IMR-90 (cell line): ENCODE measurements around the gene ISLR2. TPM values are rescaled to one million over a fixed set of nuclear protein-coding genes. Genes with fewer than 3 reads are reported as not detected.
A peak's percentile ranks its signal among the peaks of the same experiment; 100 is the strongest.

Experiments
- ATAC-seq: fragments of 200-7000 bp; cut with Tn5 transposase; 2 replicates; pipeline ENCODE4 v1.9.1; 2020; ENCODE audit warnings: low read depth, mild to moderate bottlenecking, moderate library complexity
- BruUV-seq: library from RNA; stranded (reverse); fragments of 400-500 nt; replicated peaks from 2 replicates; lab custom pipeline; 2021; lab: Mats Ljungman, UMichigan
- CTCF ChIA-PET: fragments of 300-600 bp; formaldehyde crosslinking; extraction: SDS; loops from one replicate; lab custom pipeline; 2021; ENCODE audit warnings: antibody characterized with exemption; lab: Yijun Ruan, JAX
- POLR2A ChIA-PET: fragments of 300-600 bp; sonication (Branson Sonifier 250); formaldehyde crosslinking; loops from one replicate; lab custom pipeline; 2022; ENCODE audit warnings: antibody characterized with exemption; ENCODE audit not compliant: unreplicated experiment; lab: Charles Lee
- DNase-seq: peaks from one replicate; pipeline ENCODE4 v3.0.0; 2013
- H2AFZ ChIP-seq: replicated peaks from 2 replicates; pipeline ENCODE3; 2013; ENCODE audit warnings: low read length, mild to moderate bottlenecking; ENCODE audit not compliant: poor library complexity
- H2AK5ac ChIP-seq: 2 replicates; pipeline ENCODE4 v1.6.1; 2013; ENCODE audit warnings: low read depth, low read length, inconsistent platforms
- H2AK9ac ChIP-seq: replicated peaks from 2 replicates; pipeline ENCODE3; 2013; ENCODE audit warnings: mild to moderate bottlenecking, low read depth, low read length, moderate library complexity; ENCODE audit not compliant: poor library complexity
- H2BK120ac ChIP-seq: 2 replicates; pipeline ENCODE4 v1.6.1; 2013; ENCODE audit warnings: low read depth, low read length, inconsistent platforms
- H2BK15ac ChIP-seq: 3 replicates; pipeline ENCODE4 v1.6.1; 2013; ENCODE audit warnings: low read depth, low read length, inconsistent platforms
- H2BK20ac ChIP-seq: 2 replicates; pipeline ENCODE4 v1.6.1; 2013; ENCODE audit warnings: low read depth, mild to moderate bottlenecking, inconsistent platforms, low read length, moderate library complexity
- H2BK5ac ChIP-seq: 2 replicates; pipeline ENCODE4 v1.6.1; 2013; ENCODE audit warnings: mild to moderate bottlenecking, low read depth, low read length, inconsistent platforms; ENCODE audit not compliant: poor library complexity, severe bottlenecking
- H3K14ac ChIP-seq: replicated peaks from 2 replicates; pipeline ENCODE4 v1.6.1; 2013; ENCODE audit warnings: low read depth, low read length, inconsistent platforms
- H3K18ac ChIP-seq: 2 replicates; pipeline ENCODE4 v1.6.1; 2013; ENCODE audit warnings: low read depth, low read length, control low read depth
- H3K23ac ChIP-seq: 2 replicates; pipeline ENCODE4 v1.6.1; 2013; ENCODE audit warnings: low read depth, low read length, inconsistent platforms
- H3K27ac ChIP-seq: 2 replicates; pipeline ENCODE4 v1.5.1; 2013; ENCODE audit warnings: mild to moderate bottlenecking, control low read depth, low read length; ENCODE audit not compliant: insufficient read depth
- H3K27me3 ChIP-seq: 2 replicates; pipeline ENCODE4 v1.6.1; 2013; ENCODE audit warnings: low read length; ENCODE audit not compliant: control insufficient read depth, insufficient read depth
- H3K36me3 ChIP-seq: 2 replicates; pipeline ENCODE4 v1.6.1; 2013; ENCODE audit warnings: low read length, mixed read lengths; ENCODE audit not compliant: control insufficient read depth, insufficient read depth
- H3K4ac ChIP-seq: 2 replicates; pipeline ENCODE4 v1.6.1; 2013; ENCODE audit warnings: low read depth, low read length, inconsistent platforms
- H3K4me1 ChIP-seq: 2 replicates; pipeline ENCODE4 v1.6.1; 2013; ENCODE audit warnings: low read length, mixed read lengths; ENCODE audit not compliant: control insufficient read depth, insufficient read depth
- H3K4me2 ChIP-seq: 2 replicates; pipeline ENCODE4 v1.6.1; 2013; ENCODE audit warnings: low read depth, mild to moderate bottlenecking, control low read depth, low read length, moderate library complexity
- H3K4me3 ChIP-seq: 2 replicates; pipeline ENCODE4 v1.5.1; 2013; ENCODE audit warnings: low read depth, mild to moderate bottlenecking, control low read depth, low read length, moderate library complexity; ENCODE audit not compliant: insufficient read depth
- H3K56ac ChIP-seq: 2 replicates; pipeline ENCODE4 v1.6.1; 2013; ENCODE audit warnings: low read length, inconsistent platforms; ENCODE audit not compliant: insufficient read depth; ENCODE audit errors: extremely low read depth
- H3K79me1 ChIP-seq, 2 experiments: 2 replicates each; pipeline ENCODE4 v1.6.1; 2013; ENCODE audit warnings: low read length in 2 of 2, inconsistent platforms in 1 of 2, low read depth in 1 of 2
- H3K9ac ChIP-seq: 2 replicates; pipeline ENCODE4 v1.6.1; 2013; ENCODE audit warnings: low read depth, low read length, control low read depth
- H3K9me1 ChIP-seq: 2 replicates; pipeline ENCODE4 v1.6.1; 2013; ENCODE audit warnings: low read length, inconsistent platforms; ENCODE audit not compliant: insufficient read depth
- H3K9me3 ChIP-seq: 2 replicates; pipeline ENCODE4 v1.6.1; 2013; ENCODE audit warnings: low read length; ENCODE audit not compliant: control insufficient read depth, insufficient read depth
- H4K20me1 ChIP-seq: 2 replicates; pipeline ENCODE4 v1.6.1; 2013; ENCODE audit warnings: low read length, inconsistent platforms; ENCODE audit not compliant: insufficient read depth
- H4K5ac ChIP-seq: 2 replicates; pipeline ENCODE4 v1.6.1; 2013; ENCODE audit warnings: mild to moderate bottlenecking, low read depth, low read length, control low read depth
- H4K8ac ChIP-seq, 2 experiments: 2 replicates each; pipeline ENCODE4 v1.6.1; 2013; ENCODE audit warnings: low read depth in 2 of 2, low read length in 2 of 2, control low read depth in 1 of 2, inconsistent platforms in 1 of 2
- H4K91ac ChIP-seq: 2 replicates; pipeline ENCODE4 v1.6.1; 2013; ENCODE audit warnings: low read depth, low read length, inconsistent platforms; ENCODE audit not compliant: insufficient read depth
- BHLHE40 ChIP-seq: fragments of 150-350 bp; IDR thresholded peaks from 2 replicates; pipeline ENCODE4 v1.6.1; 2016; ENCODE audit warnings: mild to moderate bottlenecking, low read depth, low read length
- CEBPB ChIP-seq: IDR thresholded peaks from 2 replicates; pipeline ENCODE4 v1.6.1; 2012; ENCODE audit warnings: low read depth, low read length, improper control_type of control experiment
- CHD1 ChIP-seq: IDR thresholded peaks from 2 replicates; pipeline ENCODE4 v1.6.1; 2012; ENCODE audit warnings: low read depth, low read length, improper control_type of control experiment
- CTCF ChIP-seq: conservative IDR thresholded peaks from 2 replicates; pipeline ENCODE4 v1.5.1; 2012; ENCODE audit warnings: mild to moderate bottlenecking, low read depth, low read length, improper control_type of control experiment
- ELK1 ChIP-seq: fragments of 150-350 bp; IDR thresholded peaks from 2 replicates; pipeline ENCODE4 v1.6.1; 2016; ENCODE audit warnings: low read depth, mild to moderate bottlenecking, low read length, moderate library complexity, borderline replicate concordance
- FOS ChIP-seq: fragments of 150-350 bp; IDR thresholded peaks from 2 replicates; pipeline ENCODE4 v1.6.1; 2016; ENCODE audit warnings: low read depth, low read length
- MAFK ChIP-seq: IDR thresholded peaks from 2 replicates; pipeline ENCODE4 v1.6.1; 2012; ENCODE audit warnings: low read depth, low read length, improper control_type of control experiment
- MXI1 ChIP-seq: IDR thresholded peaks from 2 replicates; pipeline ENCODE4 v1.6.1; 2012; ENCODE audit warnings: low read depth, mild to moderate bottlenecking, low read length, moderate library complexity, borderline replicate concordance
- NFE2L2 ChIP-seq: fragments of 150-350 bp; IDR thresholded peaks from 2 replicates; pipeline ENCODE4 v1.6.1; 2016; ENCODE audit warnings: low read depth, mild to moderate bottlenecking, low read length
- POLR2A ChIP-seq: IDR thresholded peaks from 2 replicates; pipeline ENCODE4 v1.6.1; 2012; ENCODE audit warnings: mild to moderate bottlenecking, low read depth, low read length
- RAD21 ChIP-seq: IDR thresholded peaks from 2 replicates; pipeline ENCODE4 v1.6.1; 2012; ENCODE audit warnings: low read length, improper control_type of control experiment
- RCOR1 ChIP-seq: IDR thresholded peaks from 2 replicates; pipeline ENCODE4 v1.6.1; 2012; ENCODE audit warnings: mild to moderate bottlenecking, low read length, improper control_type of control experiment; ENCODE audit not compliant: insufficient replicate concordance
- RFX5 ChIP-seq: IDR thresholded peaks from 2 replicates; pipeline ENCODE4 v1.8.0; 2012; ENCODE audit warnings: low read depth, mild to moderate bottlenecking, low read length, moderate library complexity
- SMC3 ChIP-seq: fragments of 150-350 bp; IDR thresholded peaks from 2 replicates; pipeline ENCODE4 v1.6.1; 2016; ENCODE audit warnings: low read depth, mild to moderate bottlenecking, antibody characterized with exemption, low read length, moderate library complexity
- USF2 ChIP-seq: fragments of 150-350 bp; IDR thresholded peaks from 2 replicates; pipeline ENCODE4 v1.6.1; 2017; ENCODE audit warnings: mild to moderate bottlenecking, antibody characterized with exemption, low read length, low read depth
- WGBS, 2 experiments: methylation state at CpG; one replicate each; pipeline versions ENCODE4 v1.1.5 to v1.1.7; 2013; ENCODE audit warnings: missing lambda C conversion rate in 2 of 2; ENCODE audit not compliant: insufficient read length in 1 of 2; ENCODE audit errors: extremely low coverage in 2 of 2; 5-methylcytosine and 5-hydroxymethylcytosine counted together
- dilution Hi-C: fragments of 300-500 bp; cut with HindIII; formaldehyde crosslinking; loops from one replicate; pipeline ENCODE4 v1.14.3; 2018; ENCODE audit warnings: low sequenced_read_pairs; ENCODE audit not compliant: unreplicated experiment
- in situ Hi-C: fragments of 300-500 bp; cut with MboI; formaldehyde crosslinking; loops from 3 replicates; pipeline ENCODE4 v1.14.3; 2019; ENCODE audit warnings: low sequenced_read_pairs, inconsistent platforms, mixed read lengths
- intact Hi-C: fragments of 100-400 bp; cut with micrococcal nuclease; formaldehyde crosslinking; loops from 2 replicates; pipeline ENCODE4 v1.10.0; 2022
- polyA plus RNA-seq, 3 experiments: library from polyadenylated mRNA; depleted of rRNA; stranded (reverse); fragments of >200 nt; gene quantifications; 2 replicates each; pipeline ENCODE4 v1.2.3, GENCODE V29; 2012; ENCODE audit warnings: low replicate concordance in 1 of 3
- total RNA-seq: library from RNA; depleted of rRNA; stranded (reverse); fragments of >200 nt; gene quantifications from 2 replicates; pipeline ENCODE4 v1.2.3, GENCODE V29; 2012

The ISLR2 gene
- total and polyA plus RNA-seq, 2 of the 4 experiments (the other 2 are of a cell fraction) = not detected

GRCh38 chr15:74133694-74134386 lies 3.5 kb downstream of the ISLR2 start:
- H2BK5ac ChIP-seq = no peak overlapping the region
- H3K36me3 ChIP-seq = no peaks in the 10 kb centered on the region
- POLR2A ChIA-PET = no interaction called here
- in situ Hi-C loops (loop anchor here (5.0 kb wide), 1 partner anchor 157 kb away; no protein-coding TSS in a partner anchor), intact Hi-C loops (loop anchor here (1.0 kb wide), 1 partner anchor 161 kb away; no protein-coding TSS in a partner anchor), dilution Hi-C loops (no loop called here)
- peaks cover 91% of the 10 kb centered on the region for H3K27me3 ChIP-seq
- H3K56ac ChIP-seq = no peak overlapping the region
- no peak overlapping the region for H2AK5ac ChIP-seq
- H4K91ac ChIP-seq = no peak overlapping the region
- H3K4me3 ChIP-seq = no peak overlapping the region
- CTCF ChIA-PET = interaction anchor here (0.8 to 1.0 kb wide), 3 partner anchors 174 to 186 kb away, joined by 3 read pairs; no protein-coding TSS in a partner anchor
- 10% methylated on average over 30 of the region's 71 CpGs; no CpG with 5 or more reads in 1 of the 2 experiments for WGBS, 2 experiments
- H3K4me1 ChIP-seq = no peaks in the 10 kb centered on the region; the same call in 1 of the 2 replicates
- H3K18ac ChIP-seq = no peak overlapping the region
- no peak overlapping the region for H3K4ac ChIP-seq
- peaks cover 8% of the 10 kb centered on the region for H3K9me3 ChIP-seq
- ATAC-seq = no peak
- no peak overlapping the region for H4K5ac ChIP-seq
- no peak overlapping the region for H3K4me2 ChIP-seq
- H2BK15ac ChIP-seq = no peak overlapping the region
- no peak overlapping the region for H4K8ac ChIP-seq
- peaks cover 22% of the 10 kb centered on the region; the same call in 1 of the 2 replicates for H4K20me1 ChIP-seq
- H3K14ac ChIP-seq = no peak overlapping the region
- no peak overlapping the region for H2BK20ac ChIP-seq
- peak overlapping the region; percentile 74 for H2AFZ ChIP-seq
- H3K23ac ChIP-seq = no peak overlapping the region
- H3K9ac ChIP-seq = no peak overlapping the region
- no peak overlapping the region for H3K27ac ChIP-seq
- DNase-seq = no peak
- no peak overlapping the region for H2BK120ac ChIP-seq
- H3K9me1 ChIP-seq = peaks cover 2% of the 10 kb centered on the region
- no TSS peak for BruUV-seq
- H3K79me1 ChIP-seq = no peaks in the 10 kb centered on the region
- H2AK9ac ChIP-seq = no peak overlapping the region
- no peak for TF ChIP-seq SMC3
- no peak for TF ChIP-seq MXI1
- TF ChIP-seq FOS = no peak
- TF ChIP-seq NFE2L2 = no peak
- no peak for TF ChIP-seq CHD1
- TF ChIP-seq RAD21 = no peak
- no peak for TF ChIP-seq RFX5
- no peak for TF ChIP-seq USF2
- TF ChIP-seq RCOR1 = no peak
- no peak for TF ChIP-seq CTCF
- no peak for TF ChIP-seq MAFK
- TF ChIP-seq POLR2A = no peak
- no peak for TF ChIP-seq ELK1
- TF ChIP-seq CEBPB = no peak
- no peak for TF ChIP-seq BHLHE40
